Measurements from ENCODE around the gene LRRN2.

DNA sequence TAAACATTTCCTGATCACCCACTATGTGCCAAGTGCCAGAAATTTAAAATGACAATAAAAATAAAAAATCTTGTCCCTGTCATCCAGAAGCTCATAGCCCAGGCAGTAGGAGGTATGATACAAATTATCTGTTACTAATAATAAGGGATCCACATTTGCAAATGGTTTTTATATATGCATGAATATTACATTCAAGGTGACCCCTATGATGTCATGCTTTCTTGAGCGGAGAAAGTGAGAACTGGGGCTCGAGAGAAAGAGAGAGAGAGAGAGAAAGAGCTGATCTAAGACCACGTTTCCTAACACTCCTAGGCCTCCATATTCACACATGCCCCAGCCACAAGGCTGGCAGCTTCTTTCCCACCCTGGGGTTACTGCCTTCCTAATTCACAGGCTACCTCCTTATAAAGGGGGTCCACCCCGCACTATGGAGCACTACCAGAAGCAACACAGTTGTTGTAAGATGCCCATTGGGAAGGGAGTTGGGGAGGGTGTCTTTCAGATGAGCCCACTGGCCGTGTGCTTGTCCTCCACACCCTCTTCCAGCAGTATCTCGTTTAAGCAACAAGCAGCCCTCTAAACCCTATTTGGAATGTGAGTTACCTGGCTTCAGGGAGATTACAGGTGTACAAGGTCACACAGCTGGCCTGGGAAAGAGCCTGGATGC lies 28.8 kb upstream of the LRRN2 start:
- TF ChIP-seq TAF1 (IDR thresholded peaks at IDR 0.05; ENCODE audit: low read depth) (no peak), REST (IDR thresholded peaks at IDR 0.05; ENCODE audit: low read depth) (no peak)

All from Ishikawa (cell line).